ENCODE results near the gene THAP7. TPM values are rescaled to one million over a fixed set of nuclear protein-coding genes. Genes with fewer than 3 reads are reported as not detected.

THAP7 gene
- total RNA-seq, 1 experiment from 2014 or later = 24.6 TPM

- Histone ChIP-seq H2BK12ac (ENCODE audit: insufficient read length, low read depth, low read length) (no peak overlapping the region), H4K91ac (ENCODE audit: insufficient read length, low read depth, low read length) (no peak overlapping the region), H3K23ac (ENCODE audit: insufficient read length, low read depth, low read length) (no peak overlapping the region), H3K79me2 (ENCODE audit: insufficient read depth, low read length) (no peaks in the 10 kb centered on the region), H2BK5ac (ENCODE audit: insufficient read length, low read length) (no peak overlapping the region), H3K56ac (ENCODE audit: insufficient read length, low read depth, low read length) (no peak overlapping the region), H3K4ac (ENCODE audit: low read depth, low read length) (no peak overlapping the region), H3K4me1 (ENCODE audit: insufficient read depth, low read length) (no peaks in the 10 kb centered on the region), H3T11ph (ENCODE audit: low read length) (no peak overlapping the region), H3K79me1 (ENCODE audit: insufficient read depth, low read depth, low read length, poor library complexity, severe bottlenecking) (no peaks in the 10 kb centered on the region), H2BK20ac (ENCODE audit: low read depth, low read length, poor library complexity, severe bottlenecking) (no peak overlapping the region), H3K18ac (ENCODE audit: insufficient read length, low read depth, low read length) (no peak overlapping the region), H3K4me2 (ENCODE audit: insufficient read depth, insufficient read length, low read length) (no peak overlapping the region), H2BK15ac (ENCODE audit: low read depth, low read length) (no peak overlapping the region), H3K9me3 (ENCODE audit: control insufficient read depth, low read depth, low read length) (no peaks in the 10 kb centered on the region), H2AK5ac (ENCODE audit: insufficient read length, low read length) (no peak overlapping the region), H3K23me2 (ENCODE audit: insufficient read length, low read depth, low read length, poor library complexity, severe bottlenecking) (no peaks in the 10 kb centered on the region), H3K27ac (ENCODE audit: insufficient read length, low read depth, low read length) (no peak overlapping the region), H3K9ac (ENCODE audit: extremely low read depth, insufficient read length, low read length) (no peak overlapping the region), H4K20me1 (ENCODE audit: control insufficient read depth, insufficient read depth, insufficient read length) (no peaks in the 10 kb centered on the region), H4K8ac (replicated peaks; ENCODE audit: insufficient read length, low read depth, low read length) (no peak overlapping the region), H2BK120ac (ENCODE audit: low read depth, low read length, poor library complexity, severe bottlenecking) (no peak overlapping the region), H3K14ac (ENCODE audit: insufficient read depth, low read length) (no peak overlapping the region), H4K5ac (ENCODE audit: insufficient read length, low read depth, low read length) (no peak overlapping the region), H3K27me3 (ENCODE audit: insufficient read depth, low read length) (no peaks in the 10 kb centered on the region), H2AFZ (ENCODE audit: low read length) (no peak overlapping the region)
- H3K4me3 Mint-ChIP-seq = no peak overlapping the region
- DNase-seq = no peak
- no peaks in the 10 kb centered on the region for H3K9me3 Mint-ChIP-seq
- 0 out of 4 replicates have a peak, but pooled peaks cover 0 to 2% of the 10 kb centered on the region in 2 experiments for H3K4me1 Mint-ChIP-seq
- no CpG with 5 or more reads among the region's 21 CpGs for WGBS (ENCODE audit: extremely low coverage, insufficient read length, low lambda C conversion rate)
- H3K27me3 Mint-ChIP-seq (ENCODE audit: low read depth) = no peaks in the 10 kb centered on the region
- TF ChIP-seq CTCF (conservative IDR thresholded peaks at IDR 0.05) = no peak
- H3K27ac Mint-ChIP-seq = peak overlapping the region in 2 of 3 experiments; percentile 43 to 62; a peak in 3 of 7 replicates
- H3K36me3 Mint-ChIP-seq (ENCODE audit: insufficient read depth in 1 of 3, low read depth in 3 of 3) = peaks cover 2 to 37% (median 22%) of the 10 kb centered on the region in 3 experiments
Measured at GRCh38 chr22:20990184-20991180, 11.4 kb downstream of the THAP7 start.

Measured in H9 (cell line).